Activated CD8-positive, alpha-beta memory T cell treated with anti-CD3 and anti-CD28 coated beads for 48 hours (primary cell): Measurements from ENCODE around the gene CLCNKA.
"Not testable (repeated sequence)": the region's sequence is repeated elsewhere in the genome, so short reads cannot be mapped to it uniquely, and the experiment has no call there.

Source experiments
- DNase-seq, 3 experiments: peaks; one replicate each; pipeline ENCODE4 v3.0.0-alpha.2; 2020; ENCODE audit warnings: low read depth in 2 of 3, low spot score in 2 of 3

The CLCNKA gene

GRCh38 chr1:16061989-16062686, 40.3 kb downstream of the CLCNKA start:
- not testable (repeated sequence) for DNase-seq

- not testable (repeated sequence) for DNase-seq
These were observed 40.8 kb downstream of the CLCNKA start for GRCh38 chr1:16062687-16063075.

- DNase-seq = no peak
These were observed 41.5 kb downstream of the CLCNKA start for GRCh38 chr1:16063226-16063829.

- DNase-seq = no peak
These were observed 42.1 kb downstream of the CLCNKA start for GRCh38 chr1:16063921-16064320.

DNA sequence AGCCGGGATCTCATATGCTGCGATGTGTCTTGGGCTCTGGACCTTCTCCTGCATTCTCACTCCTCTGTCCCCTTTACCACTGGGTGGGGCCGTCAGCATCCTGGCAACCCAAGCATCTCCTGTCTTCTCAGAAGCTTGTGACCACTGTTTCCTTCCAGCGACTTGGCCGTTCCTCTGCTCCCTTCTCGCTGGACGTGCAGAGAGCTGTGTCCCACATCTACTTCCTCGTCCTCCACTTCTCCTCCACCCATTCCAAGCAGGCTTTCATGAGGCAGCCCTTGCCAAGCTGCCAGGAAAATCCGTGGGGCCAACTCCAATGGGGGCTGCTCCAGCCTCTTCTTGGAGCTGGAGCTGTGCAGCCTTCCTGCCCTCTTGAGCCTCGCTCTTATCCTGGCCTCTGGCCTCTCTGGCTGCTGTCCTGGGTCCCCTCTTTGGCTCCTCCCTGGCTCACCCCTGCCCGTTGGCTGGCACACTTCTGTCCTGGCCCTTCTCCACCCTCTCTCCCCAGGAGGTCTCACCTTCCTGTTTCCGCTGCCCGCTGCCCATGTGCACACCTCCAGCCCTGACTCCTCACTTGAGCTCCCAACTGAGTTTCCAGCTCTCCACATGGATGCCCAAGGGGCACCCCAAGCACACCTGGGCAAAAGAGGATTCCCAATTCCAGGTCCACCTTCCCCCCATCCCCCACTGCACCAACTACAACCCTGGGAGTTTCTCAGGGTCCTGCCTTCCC, 42.9 kb downstream of the CLCNKA start:
- no peak for DNase-seq

- DNase-seq = no peak
These were observed 43.4 kb downstream of the CLCNKA start for GRCh38 chr1:16065269-16065576.

DNA sequence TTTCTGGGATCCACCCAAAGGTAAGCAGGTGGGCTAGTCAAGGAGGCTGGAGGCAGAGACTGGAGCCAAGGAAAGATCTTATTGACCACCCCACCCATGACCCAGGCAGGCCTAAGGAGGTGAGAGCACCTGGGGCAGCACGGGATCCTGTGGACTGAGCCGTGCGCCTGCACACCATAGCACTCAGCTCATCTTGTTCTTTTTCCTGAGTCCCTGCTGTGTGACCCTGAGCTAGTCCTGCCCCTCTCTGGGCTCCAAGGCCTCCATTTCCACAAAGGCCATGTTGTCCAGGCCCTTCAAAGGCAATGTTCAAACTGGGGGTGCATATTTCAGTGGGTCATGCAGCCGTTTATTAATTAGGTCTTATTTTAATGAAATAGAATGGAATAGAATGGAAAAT, 44.4 kb downstream of the CLCNKA start:
- no peak for DNase-seq

- DNase-seq = no peak
These were observed 45.4 kb downstream of the CLCNKA start for GRCh38 chr1:16067127-16067768.

DNA sequence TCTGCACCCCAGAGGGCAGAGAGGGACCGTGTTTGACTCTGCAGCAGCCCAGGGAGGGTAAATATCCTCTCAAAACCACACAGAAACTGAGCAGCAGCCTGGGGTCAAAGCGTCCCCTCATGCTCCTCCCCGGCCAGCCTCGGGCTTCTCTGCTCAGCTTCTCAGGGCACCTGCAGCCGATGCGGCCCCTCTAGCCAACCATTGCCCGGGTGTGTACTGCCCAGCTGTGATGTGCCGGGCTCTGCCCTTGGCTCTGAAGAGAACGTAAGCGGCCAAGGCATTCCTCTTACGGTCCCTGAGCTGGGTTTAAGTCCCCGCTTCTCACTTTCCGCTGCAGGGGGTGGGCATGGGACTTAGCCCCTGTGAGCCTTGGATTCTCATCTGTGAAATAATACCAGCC, 46.1 kb downstream of the CLCNKA start:
- DNase-seq = no peak

- no peak for DNase-seq
These were observed 46.8 kb downstream of the CLCNKA start for GRCh38 chr1:16068356-16069270.

- no peak for DNase-seq
These were observed 49.0 kb downstream of the CLCNKA start for GRCh38 chr1:16070640-16071355.

DNA sequence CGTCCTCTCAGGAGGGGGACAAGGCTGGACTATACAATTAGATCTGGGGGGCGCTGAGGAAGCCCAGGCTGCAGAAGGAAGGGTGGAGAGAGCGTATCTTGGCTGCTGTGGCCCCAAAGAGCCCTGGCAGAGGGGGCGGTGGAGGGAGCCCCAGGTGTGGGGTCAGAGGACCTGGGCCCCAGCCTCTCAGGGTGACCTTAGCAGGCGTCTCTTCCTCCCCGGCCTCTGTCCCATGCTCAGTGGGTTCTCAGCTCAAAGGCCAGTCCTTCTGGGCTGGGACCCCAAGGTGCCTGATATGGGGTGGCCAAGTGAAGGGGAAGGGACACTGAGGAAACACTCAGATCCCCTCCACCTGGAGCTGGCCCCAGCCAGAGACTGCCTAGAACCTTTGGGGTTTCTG, 49.8 kb downstream of the CLCNKA start:
- DNase-seq = no peak

- DNase-seq = no peak
These were observed 50.3 kb downstream of the CLCNKA start for GRCh38 chr1:16072095-16072494.

- no peak for DNase-seq
These were observed 51.0 kb downstream of the CLCNKA start for GRCh38 chr1:16072616-16073484.

GRCh38 chr1:16073490-16074119, 51.8 kb downstream of the CLCNKA start, which contains the start of gene FAM131C:
Gene FAM131C, minus strand, starts transcription at chr1:16073651. Its CDS starts 209 bp downstream, at chr1:16073442.
- DNase-seq = peak in 1 of 3 experiments; percentile 20

DNA sequence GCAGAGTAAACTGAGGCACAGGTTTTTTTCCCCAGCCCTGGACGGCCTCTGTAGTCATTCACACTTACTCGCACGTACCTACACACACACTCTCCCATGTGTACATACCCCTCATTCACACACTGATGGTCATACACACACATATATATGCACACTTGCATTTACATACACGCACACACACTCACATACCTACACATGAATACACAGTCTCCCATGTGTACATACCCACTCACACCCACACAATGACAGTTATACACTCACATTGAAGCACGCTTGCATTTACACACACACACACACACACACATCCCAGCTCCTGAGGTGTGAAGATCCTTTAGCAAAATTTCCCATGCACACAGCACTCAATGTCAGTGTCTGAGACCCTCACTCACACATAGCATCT, 52.4 kb downstream of the CLCNKA start:
- no peak for DNase-seq

GRCh38 chr1:16075337-16076030, 53.6 kb downstream of the CLCNKA start:
- DNase-seq = no peak
